ENCODE data around the gene CCDC12.

CCDC12 gene

GRCh38 chr3:46981932-46982471, 5.5 kb upstream of the CCDC12 start:
- Histone ChIP-seq H3K4me1 (ENCODE audit: control insufficient read depth in 1 of 2, insufficient read depth in 2 of 2, low read length in 2 of 2) (peaks cover 48 to 54% of the 10 kb centered on the region in 2 donors), H3K4me3 (ENCODE audit: low read depth in 1 of 2, low read length in 2 of 2) (peak overlapping the region; percentile 59 to 64), H3K27ac (ENCODE audit: low read depth, low read length) (peak overlapping the region; percentile 60), H3K36me3 (ENCODE audit: control insufficient read depth in 1 of 2, insufficient read depth in 2 of 2, low read length in 2 of 2) (no peaks in the 10 kb centered on the region), H3K9ac (ENCODE audit: low read depth in 1 of 2, low read length in 2 of 2) (peak overlapping the region; percentile 63 to 64), H3K9me3 (ENCODE audit: control insufficient read depth in 1 of 2, low read length in 2 of 2) (no peaks in the 10 kb centered on the region), H3K27me3 (ENCODE audit: control insufficient read depth in 1 of 2, insufficient read depth in 2 of 2, low read length in 2 of 2) (no peaks in the 10 kb centered on the region)

GRCh38 chr3:46979958-46980497, 3.5 kb upstream of the CCDC12 start:
- Histone ChIP-seq H3K4me1 (ENCODE audit: control insufficient read depth in 1 of 2, insufficient read depth in 2 of 2, low read length in 2 of 2) (peaks cover 35 to 41% of the 10 kb centered on the region in 2 donors), H3K27ac (ENCODE audit: low read depth, low read length) (peak overlapping the region; percentile 73), H3K27me3 (ENCODE audit: control insufficient read depth in 1 of 2, insufficient read depth in 2 of 2, low read length in 2 of 2) (no peaks in the 10 kb centered on the region), H3K36me3 (ENCODE audit: control insufficient read depth in 1 of 2, insufficient read depth in 2 of 2, low read length in 2 of 2) (no peaks in the 10 kb centered on the region), H3K4me3 (ENCODE audit: low read depth in 1 of 2, low read length in 2 of 2) (peak overlapping the region; percentile 76 to 88), H3K9me3 (ENCODE audit: control insufficient read depth in 1 of 2, low read length in 2 of 2) (no peaks in the 10 kb centered on the region), H3K9ac (ENCODE audit: low read depth in 1 of 2, low read length in 2 of 2) (peak overlapping the region; percentile 63 to 70)

- peaks cover 40 to 43% of the 10 kb centered on the region in 2 donors for H3K4me1 ChIP-seq (ENCODE audit: control insufficient read depth in 1 of 2, insufficient read depth in 2 of 2, low read length in 2 of 2)
- H3K9me3 ChIP-seq (ENCODE audit: control insufficient read depth in 1 of 2, low read length in 2 of 2) = no peaks in the 10 kb centered on the region
- H3K36me3 ChIP-seq (ENCODE audit: control insufficient read depth in 1 of 2, insufficient read depth in 2 of 2, low read length in 2 of 2) = no peaks in the 10 kb centered on the region
- peak within 1 kb of the TSS; percentile 90 for H3K27ac ChIP-seq (ENCODE audit: low read depth, low read length)
- no peaks in the 10 kb centered on the region for H3K27me3 ChIP-seq (ENCODE audit: control insufficient read depth in 1 of 2, insufficient read depth in 2 of 2, low read length in 2 of 2)
- peak within 1 kb of the TSS; percentile 63 to 99 for H3K9ac ChIP-seq (ENCODE audit: low read depth in 1 of 2, low read length in 2 of 2)
- H3K4me3 ChIP-seq (ENCODE audit: low read depth in 1 of 2, low read length in 2 of 2) = peak within 1 kb of the TSS; percentile 76 to 99
These were observed 2.7 kb upstream of the CCDC12 start, which contains the start of gene NBEAL2 for GRCh38 chr3:46978985-46979944. TSS of gene NBEAL2 (plus strand) at chr3:46979666. CDS start at chr3:46979862, 196 bp downstream.

- Histone ChIP-seq H3K27ac (ENCODE audit: low read depth, low read length) (no peak overlapping the region), H3K4me3 (ENCODE audit: low read depth in 1 of 2, low read length in 2 of 2) (no peak overlapping the region), H3K27me3 (ENCODE audit: control insufficient read depth in 1 of 2, insufficient read depth in 2 of 2, low read length in 2 of 2) (no peaks in the 10 kb centered on the region), H3K9me3 (ENCODE audit: control insufficient read depth in 1 of 2, low read length in 2 of 2) (no peaks in the 10 kb centered on the region), H3K36me3 (ENCODE audit: control insufficient read depth in 1 of 2, insufficient read depth in 2 of 2, low read length in 2 of 2) (no peaks in the 10 kb centered on the region), H3K9ac (ENCODE audit: low read depth in 1 of 2, low read length in 2 of 2) (peak overlapping the region in 1 of 2 donors; percentile 99), H3K4me1 (ENCODE audit: control insufficient read depth in 1 of 2, insufficient read depth in 2 of 2, low read length in 2 of 2) (peaks cover 46 to 47% of the 10 kb centered on the region in 2 donors)
These were observed 1.8 kb upstream of the CCDC12 start for GRCh38 chr3:46978381-46978780.

- Histone ChIP-seq H3K36me3 (ENCODE audit: control insufficient read depth in 1 of 2, insufficient read depth in 2 of 2, low read length in 2 of 2) (no peaks in the 10 kb centered on the region), H3K4me1 (ENCODE audit: control insufficient read depth in 1 of 2, insufficient read depth in 2 of 2, low read length in 2 of 2) (peaks cover 42 to 45% of the 10 kb centered on the region in 2 donors)
These were observed 1.3 kb upstream of the CCDC12 start for GRCh38 chr3:46977811-46978195.

GRCh38 chr3:46974421-46975171, 1.9 kb downstream of the CCDC12 start:
- no peaks in the 10 kb centered on the region for H3K27me3 ChIP-seq (ENCODE audit: control insufficient read depth in 1 of 2, insufficient read depth in 2 of 2, low read length in 2 of 2)
- H3K27ac ChIP-seq (ENCODE audit: low read depth, low read length) = no peak overlapping the region
- no peaks in the 10 kb centered on the region for H3K9me3 ChIP-seq (ENCODE audit: control insufficient read depth in 1 of 2, low read length in 2 of 2)
- peak overlapping the region in 1 of 2 donors; percentile 3 for H3K9ac ChIP-seq (ENCODE audit: low read depth in 1 of 2, low read length in 2 of 2)
- peak overlapping the region; percentile 18 to 38 for H3K4me3 ChIP-seq (ENCODE audit: low read depth in 1 of 2, low read length in 2 of 2)
- H3K4me1 ChIP-seq (ENCODE audit: control insufficient read depth in 1 of 2, insufficient read depth in 2 of 2, low read length in 2 of 2) = peaks cover 46 to 48% of the 10 kb centered on the region in 2 donors
- H3K36me3 ChIP-seq (ENCODE audit: control insufficient read depth in 1 of 2, insufficient read depth in 2 of 2, low read length in 2 of 2) = peaks cover 0 to 1% of the 10 kb centered on the region in 2 donors

More at GRCh38 chr3:46977811-46978195, 1.3 kb upstream of the CCDC12 start:
- H3K4me3 ChIP-seq (ENCODE audit: low read depth in 1 of 2, low read length in 2 of 2) = no peak overlapping the region
- H3K27me3 ChIP-seq (ENCODE audit: control insufficient read depth in 1 of 2, insufficient read depth in 2 of 2, low read length in 2 of 2) = no peaks in the 10 kb centered on the region
- H3K9ac ChIP-seq (ENCODE audit: low read depth in 1 of 2, low read length in 2 of 2) = no peak overlapping the region
- no peak overlapping the region for H3K27ac ChIP-seq (ENCODE audit: low read depth, low read length)
- no peaks in the 10 kb centered on the region for H3K9me3 ChIP-seq (ENCODE audit: control insufficient read depth in 1 of 2, low read length in 2 of 2)

GRCh38 chr3:46972396-46972795, 4.1 kb downstream of the CCDC12 start:
- H3K27me3 ChIP-seq (ENCODE audit: control insufficient read depth in 1 of 2, insufficient read depth in 2 of 2, low read length in 2 of 2) = no peaks in the 10 kb centered on the region
- peaks cover 59 to 62% of the 10 kb centered on the region in 2 donors for H3K4me1 ChIP-seq (ENCODE audit: control insufficient read depth in 1 of 2, insufficient read depth in 2 of 2, low read length in 2 of 2)
- peaks cover 0 to 8% of the 10 kb centered on the region in 2 donors for H3K36me3 ChIP-seq (ENCODE audit: control insufficient read depth in 1 of 2, insufficient read depth in 2 of 2, low read length in 2 of 2)
- H3K9ac ChIP-seq (ENCODE audit: low read depth in 1 of 2, low read length in 2 of 2) = no peak overlapping the region
- no peak overlapping the region for H3K4me3 ChIP-seq (ENCODE audit: low read depth in 1 of 2, low read length in 2 of 2)
- H3K27ac ChIP-seq (ENCODE audit: low read depth, low read length) = no peak overlapping the region
- no peaks in the 10 kb centered on the region for H3K9me3 ChIP-seq (ENCODE audit: control insufficient read depth in 1 of 2, low read length in 2 of 2)

- peaks cover 64 to 67% of the 10 kb centered on the region in 2 donors for H3K4me1 ChIP-seq (ENCODE audit: control insufficient read depth in 1 of 2, insufficient read depth in 2 of 2, low read length in 2 of 2)
- no peaks in the 10 kb centered on the region for H3K9me3 ChIP-seq (ENCODE audit: control insufficient read depth in 1 of 2, low read length in 2 of 2)
- H3K9ac ChIP-seq (ENCODE audit: low read depth in 1 of 2, low read length in 2 of 2) = no peak overlapping the region
- peaks cover 0 to 8% of the 10 kb centered on the region in 2 donors for H3K36me3 ChIP-seq (ENCODE audit: control insufficient read depth in 1 of 2, insufficient read depth in 2 of 2, low read length in 2 of 2)
- no peak overlapping the region for H3K27ac ChIP-seq (ENCODE audit: low read depth, low read length)
- H3K4me3 ChIP-seq (ENCODE audit: low read depth in 1 of 2, low read length in 2 of 2) = peak overlapping the region in 1 of 2 donors; percentile 19
- no peaks in the 10 kb centered on the region for H3K27me3 ChIP-seq (ENCODE audit: control insufficient read depth in 1 of 2, insufficient read depth in 2 of 2, low read length in 2 of 2)
These were observed 4.8 kb downstream of the CCDC12 start for GRCh38 chr3:46971742-46972141.

- Histone ChIP-seq H3K9me3 (ENCODE audit: control insufficient read depth in 1 of 2, low read length in 2 of 2) (no peaks in the 10 kb centered on the region), H3K4me3 (ENCODE audit: low read depth in 1 of 2, low read length in 2 of 2) (peak overlapping the region; percentile 0 to 19), H3K36me3 (ENCODE audit: control insufficient read depth in 1 of 2, insufficient read depth in 2 of 2, low read length in 2 of 2) (peaks cover 0 to 8% of the 10 kb centered on the region in 2 donors), H3K27me3 (ENCODE audit: control insufficient read depth in 1 of 2, insufficient read depth in 2 of 2, low read length in 2 of 2) (no peaks in the 10 kb centered on the region), H3K4me1 (ENCODE audit: control insufficient read depth in 1 of 2, insufficient read depth in 2 of 2, low read length in 2 of 2) (peaks cover 68 to 71% of the 10 kb centered on the region in 2 donors), H3K9ac (ENCODE audit: low read depth in 1 of 2, low read length in 2 of 2) (no peak overlapping the region), H3K27ac (ENCODE audit: low read depth, low read length) (no peak overlapping the region)
These were observed 5.4 kb downstream of the CCDC12 start for GRCh38 chr3:46971151-46971550.

All from duodenal mucosa (tissue), 2 donors.